Right atrium auricular region (tissue), 2 donors: ENCODE measurements around the gene L2HGDH. TPM values are rescaled to one million over a fixed set of nuclear protein-coding genes. Genes with fewer than 3 reads are reported as not detected.

Experiments used
- DNase-seq: peaks from one replicate; pipeline ENCODE4 v3.0.0-alpha.2; 2019; ENCODE audit warnings: low spot score
- H3K27ac ChIP-seq, 2 donors: fragments of 200-600 bp; sonication (generic); 1 replicate in 1 of 2; 2 replicates in 1 of 2; pipeline ENCODE4 v1.5.1; 2016 to 2019
- H3K27me3 ChIP-seq, 2 donors: fragments of 200-600 bp; sonication (generic); one replicate each; pipeline versions ENCODE4 v1.5.1 to v1.6.0; 2017 to 2019
- H3K36me3 ChIP-seq: fragments of 200-600 bp; sonication (generic); one replicate; pipeline ENCODE4 v1.5.1; 2016
- H3K4me1 ChIP-seq, 2 donors: fragments of 200-600 bp; sonication (generic); one replicate each; pipeline versions ENCODE4 v1.5.1 to v1.6.0; 2017 to 2019
- H3K4me3 ChIP-seq, 2 donors: fragments of 200-600 bp; sonication (generic); 1 replicate in 1 of 2; 2 replicates in 1 of 2; pipeline ENCODE4 v1.5.1; 2017 to 2019; ENCODE audit warnings: mild to moderate bottlenecking in 1 of 2, moderate library complexity in 1 of 2
- H3K9me3 ChIP-seq, 2 donors: fragments of 200-600 bp; sonication (generic); one replicate each; pipeline ENCODE4 v1.5.1; 2019
- total RNA-seq, 2 donors: library from RNA; depleted of rRNA; stranded (reverse); fragments of >200 nt; gene quantifications; one replicate each; pipeline ENCODE4 v1.1.0, GENCODE V29; 2016
- TF ChIP-seq, protein P1 (sequence below), 2 donors: fragments of 200-600 bp; sonication (generic); IDR thresholded peaks; one replicate each; pipeline ENCODE4 v1.5.1; 2019; ENCODE audit warnings: antibody characterized with exemption in 2 of 2

L2HGDH gene
- total RNA-seq, 2 donors from 2014 or later: 4.0 to 8.3 TPM

DNA sequence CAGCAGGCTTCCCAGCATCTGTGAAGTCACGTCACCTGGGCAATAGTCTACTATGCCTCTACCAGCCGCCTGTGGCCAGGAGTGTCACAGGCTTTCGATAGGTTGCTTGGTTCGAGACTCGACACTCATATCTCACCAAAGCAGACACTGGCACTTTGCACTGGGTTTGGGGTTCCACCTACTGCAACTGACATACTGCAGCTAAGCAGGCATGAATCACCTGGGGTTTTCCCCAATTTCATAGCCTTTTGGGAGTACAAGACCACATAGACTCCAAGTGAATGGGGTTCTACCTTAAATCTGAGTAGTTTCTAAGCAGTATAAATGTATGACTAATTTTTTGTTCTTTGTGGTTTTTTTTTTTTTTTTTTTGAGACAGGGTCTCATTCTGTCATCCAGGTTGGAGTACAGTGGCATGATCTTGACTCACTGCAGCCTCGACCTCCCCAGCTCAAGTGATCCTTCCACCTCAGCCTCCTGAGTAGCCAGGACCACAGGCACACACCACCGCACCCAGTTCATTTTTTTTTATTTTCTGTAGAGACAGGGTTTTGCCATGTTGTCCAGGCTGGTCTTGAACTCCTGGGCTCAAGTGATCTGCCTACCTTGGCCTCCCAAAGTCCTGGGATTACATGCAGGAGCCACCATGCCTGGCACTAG lies 32.2 kb upstream of the L2HGDH start:
- DNase-seq: no peak
- Histone ChIP-seq H3K27ac (no peak overlapping the region), H3K4me3 (no peak overlapping the region), H3K27me3 (no peaks in the 10 kb centered on the region), H3K36me3 (no peaks in the 10 kb centered on the region), H3K9me3 (no peaks in the 10 kb centered on the region), H3K4me1 (peaks cover 0 to 37% of the 10 kb centered on the region in 2 donors)
- TF ChIP-seq, protein P1, sequence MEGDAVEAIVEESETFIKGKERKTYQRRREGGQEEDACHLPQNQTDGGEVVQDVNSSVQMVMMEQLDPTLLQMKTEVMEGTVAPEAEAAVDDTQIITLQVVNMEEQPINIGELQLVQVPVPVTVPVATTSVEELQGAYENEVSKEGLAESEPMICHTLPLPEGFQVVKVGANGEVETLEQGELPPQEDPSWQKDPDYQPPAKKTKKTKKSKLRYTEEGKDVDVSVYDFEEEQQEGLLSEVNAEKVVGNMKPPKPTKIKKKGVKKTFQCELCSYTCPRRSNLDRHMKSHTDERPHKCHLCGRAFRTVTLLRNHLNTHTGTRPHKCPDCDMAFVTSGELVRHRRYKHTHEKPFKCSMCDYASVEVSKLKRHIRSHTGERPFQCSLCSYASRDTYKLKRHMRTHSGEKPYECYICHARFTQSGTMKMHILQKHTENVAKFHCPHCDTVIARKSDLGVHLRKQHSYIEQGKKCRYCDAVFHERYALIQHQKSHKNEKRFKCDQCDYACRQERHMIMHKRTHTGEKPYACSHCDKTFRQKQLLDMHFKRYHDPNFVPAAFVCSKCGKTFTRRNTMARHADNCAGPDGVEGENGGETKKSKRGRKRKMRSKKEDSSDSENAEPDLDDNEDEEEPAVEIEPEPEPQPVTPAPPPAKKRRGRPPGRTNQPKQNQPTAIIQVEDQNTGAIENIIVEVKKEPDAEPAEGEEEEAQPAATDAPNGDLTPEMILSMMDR (IDR thresholded peaks at IDR 0.05): no peak

DNA sequence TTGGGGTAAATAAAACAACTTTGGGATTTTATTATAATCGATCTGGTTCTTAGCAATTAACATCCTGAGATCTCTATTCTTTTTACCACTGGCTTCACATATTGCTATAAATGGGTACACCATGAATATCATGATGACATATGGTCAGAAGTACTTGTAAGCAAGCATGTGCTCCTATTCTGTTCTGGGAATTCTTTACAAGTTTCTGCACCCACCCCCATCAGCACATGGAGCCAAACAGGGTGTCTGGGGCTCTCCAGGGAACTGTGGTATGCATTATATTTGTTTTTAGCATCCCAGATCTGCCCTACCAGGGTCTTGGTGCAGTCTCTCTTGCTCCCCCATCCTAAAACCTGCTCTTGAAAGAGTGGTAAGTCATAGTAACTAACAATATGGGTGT lies 31.4 kb upstream of the L2HGDH start:
- Histone ChIP-seq H3K36me3 (no peaks in the 10 kb centered on the region), H3K27me3 (no peaks in the 10 kb centered on the region), H3K4me3 (no peak overlapping the region), H3K4me1 (peaks cover 0 to 31% of the 10 kb centered on the region in 2 donors), H3K27ac (peak overlapping the region in 1 of 2 donors; percentile 62), H3K9me3 (no peaks in the 10 kb centered on the region)
- no peak for DNase-seq
- TF ChIP-seq, protein P1 (IDR thresholded peaks at IDR 0.05): no peak

DNA sequence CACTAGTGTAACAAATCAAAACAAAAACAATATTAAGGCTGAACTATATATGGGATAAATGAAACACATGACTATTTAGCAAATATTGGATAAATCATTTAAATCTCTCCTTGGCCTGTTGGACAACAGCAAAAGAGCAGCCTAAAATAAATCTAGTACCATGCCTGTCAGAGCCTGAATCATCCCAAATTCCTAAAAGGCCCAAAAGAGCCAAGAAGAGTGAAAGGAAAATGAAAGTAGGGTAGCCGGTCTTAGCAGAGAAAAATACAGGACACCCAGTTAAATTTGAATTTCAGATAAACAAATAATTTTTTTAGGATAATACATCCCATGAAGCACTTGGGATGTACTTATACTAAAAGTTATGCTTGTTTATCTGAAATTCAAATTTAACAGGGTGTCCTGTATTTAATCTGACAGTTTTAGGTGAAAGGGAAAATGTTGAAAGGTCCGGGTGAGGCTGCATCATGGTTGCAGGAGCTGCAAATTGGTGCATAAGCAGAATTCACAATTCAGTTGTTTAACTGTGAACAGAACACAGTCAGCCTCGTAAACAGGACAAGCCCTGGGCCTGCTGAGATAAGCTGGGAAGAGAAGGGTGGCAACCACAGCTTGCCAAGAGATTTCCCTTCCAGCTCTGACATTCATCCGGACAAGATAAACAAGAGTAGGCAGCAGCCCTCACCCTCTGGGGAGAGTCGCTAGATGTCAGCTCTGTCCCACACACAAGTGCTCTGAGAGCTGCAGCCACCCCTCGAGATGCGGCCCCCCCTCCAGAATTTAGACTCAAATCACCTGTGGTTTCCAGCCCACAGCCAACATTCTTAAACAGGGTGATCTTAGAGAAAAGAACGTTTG lies 30.4 kb upstream of the L2HGDH start:
- TF ChIP-seq, protein P1 (IDR thresholded peaks at IDR 0.05): peak in 1 of 2 donors; percentile 66
- peak overlapping the region; percentile 59 to 62 for H3K27ac ChIP-seq
- H3K4me1 ChIP-seq: peaks cover 0 to 21% of the 10 kb centered on the region in 2 donors

DNA sequence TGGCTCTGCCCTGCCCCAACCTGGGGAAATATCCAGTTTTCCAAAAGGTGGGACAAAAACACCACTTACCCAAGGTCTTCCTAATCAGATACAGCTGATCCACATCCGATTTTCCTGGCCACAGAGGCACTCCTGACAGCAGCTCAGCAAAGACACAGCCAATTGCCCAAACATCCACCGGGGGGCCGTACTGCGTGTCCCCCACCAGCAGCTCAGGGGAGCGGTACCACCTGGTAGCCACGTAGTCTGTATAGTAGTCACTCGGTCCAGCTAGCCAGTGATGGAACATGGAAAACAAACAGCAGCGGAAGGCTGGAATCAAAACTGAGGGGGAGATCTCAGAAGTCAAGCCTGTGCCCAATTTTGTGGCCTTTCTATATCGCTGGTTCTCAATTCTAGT lies 28.9 kb upstream of the L2HGDH start:
- H3K27ac ChIP-seq: no peak overlapping the region
- no peak for DNase-seq

More for the DNA sequence above, 30.4 kb upstream of the L2HGDH start:
- peak; percentile 69 for DNase-seq
- Histone ChIP-seq H3K27me3 (no peaks in the 10 kb centered on the region), H3K9me3 (no peaks in the 10 kb centered on the region), H3K36me3 (no peaks in the 10 kb centered on the region), H3K4me3 (peak overlapping the region; percentile 25 to 29)

DNA sequence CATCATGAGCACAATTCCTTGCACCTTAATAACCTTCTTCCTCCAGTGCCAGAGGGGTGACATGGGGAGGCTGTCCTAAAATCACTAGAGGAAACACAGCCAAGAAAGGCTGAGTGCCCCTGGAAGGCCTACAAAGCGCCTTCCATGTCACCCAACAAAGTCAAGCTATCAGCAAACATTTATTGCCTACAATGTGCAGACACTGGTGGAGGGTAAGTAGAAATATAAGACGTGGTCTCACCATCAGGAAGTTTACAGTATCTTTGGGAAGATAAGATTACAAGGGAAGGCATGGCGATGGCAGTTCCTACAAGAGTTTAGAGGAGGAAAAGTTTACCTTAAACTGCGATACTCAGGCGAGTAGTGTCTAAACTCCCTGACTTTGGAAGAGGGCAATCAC lies 28.0 kb upstream of the L2HGDH start:
- TF ChIP-seq, protein P1 (IDR thresholded peaks at IDR 0.05): no peak
- Histone ChIP-seq H3K27me3 (no peaks in the 10 kb centered on the region), H3K36me3 (no peaks in the 10 kb centered on the region), H3K4me1 (peaks cover 0 to 33% of the 10 kb centered on the region in 2 donors), H3K27ac (no peak overlapping the region), H3K9me3 (no peaks in the 10 kb centered on the region), H3K4me3 (no peak overlapping the region)
- DNase-seq: no peak

More for the DNA sequence above, 28.9 kb upstream of the L2HGDH start:
- no peak overlapping the region for H3K4me3 ChIP-seq
- TF ChIP-seq, protein P1 (IDR thresholded peaks at IDR 0.05): no peak
- peaks cover 0 to 24% of the 10 kb centered on the region in 2 donors for H3K4me1 ChIP-seq
- no peaks in the 10 kb centered on the region for H3K27me3 ChIP-seq
- no peaks in the 10 kb centered on the region for H3K9me3 ChIP-seq
- H3K36me3 ChIP-seq: no peaks in the 10 kb centered on the region
